ENCODE results near the gene CPNE8.

Gene CPNE8

DNA sequence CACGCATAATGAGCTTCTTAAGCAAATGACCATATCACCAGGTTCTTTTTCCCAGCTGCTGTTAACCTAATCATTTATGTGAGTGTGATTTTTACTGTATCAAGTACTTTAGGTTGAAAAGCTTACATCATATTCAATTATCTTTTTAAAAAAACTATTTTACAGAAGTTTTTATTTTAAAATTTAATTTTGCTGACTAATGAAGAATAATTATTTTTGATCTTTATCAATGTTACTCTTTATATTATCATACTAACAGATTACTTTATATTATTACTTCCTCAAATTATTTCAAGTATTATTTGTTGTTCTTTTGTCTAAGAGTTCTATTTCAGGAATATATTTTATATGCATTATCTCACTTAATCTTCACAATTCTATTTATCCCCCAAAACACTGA is 236.3 kb downstream of the CPNE8 start:
- H3K27me3 ChIP-seq: no peaks in the 10 kb centered on the region
- H3K4me3 ChIP-seq (ENCODE audit: low read depth in 1 of 2, low read length in 1 of 2): no peak overlapping the region
- no peak overlapping the region for H3K27ac ChIP-seq

DNA sequence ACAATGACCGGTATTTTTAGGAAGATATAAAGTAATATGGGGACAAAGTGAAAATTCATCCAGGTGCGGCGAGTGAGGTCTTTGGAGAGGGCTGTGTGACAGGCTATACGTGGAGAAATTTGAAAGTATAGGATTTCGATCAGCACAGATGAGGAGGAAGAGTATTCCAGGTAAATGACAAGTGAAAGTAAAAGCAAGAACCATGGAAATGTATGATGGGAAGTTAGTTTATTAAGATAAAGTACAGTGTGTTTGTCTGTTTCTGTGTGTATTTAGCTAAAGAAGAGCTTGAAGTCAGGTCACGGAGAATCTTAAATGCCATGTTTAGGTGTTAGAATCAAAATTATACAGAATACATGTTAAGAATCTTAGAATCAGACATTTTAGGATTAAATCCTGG is 239.0 kb downstream of the CPNE8 start:
- no peaks in the 10 kb centered on the region for H3K27me3 ChIP-seq
- no peak overlapping the region for H3K4me3 ChIP-seq (ENCODE audit: low read depth in 1 of 2, low read length in 1 of 2)
- TF ChIP-seq CTCF (IDR thresholded peaks at IDR 0.05): no peak
- H3K36me3 ChIP-seq: no peaks in the 10 kb centered on the region
- H3K4me1 ChIP-seq (ENCODE audit: control insufficient read depth in 1 of 2, insufficient read depth in 1 of 2, low read depth in 1 of 2, low read length in 1 of 2): no peaks in the 10 kb centered on the region
- no peaks in the 10 kb centered on the region for H3K9me3 ChIP-seq
- no peak overlapping the region for H3K27ac ChIP-seq

More for the DNA sequence above, 236.3 kb downstream of the CPNE8 start:
- H3K4me1 ChIP-seq (ENCODE audit: control insufficient read depth in 1 of 2, insufficient read depth in 1 of 2, low read depth in 1 of 2, low read length in 1 of 2): no peaks in the 10 kb centered on the region
- H3K9me3 ChIP-seq: no peaks in the 10 kb centered on the region
- no peak for TF ChIP-seq CTCF (IDR thresholded peaks at IDR 0.05)
- no peaks in the 10 kb centered on the region for H3K36me3 ChIP-seq

GRCh38 chr12:38664661-38665269 is 240.6 kb downstream of the CPNE8 start:
- no peaks in the 10 kb centered on the region for H3K27me3 ChIP-seq
- no peak overlapping the region for H3K27ac ChIP-seq
- no peaks in the 10 kb centered on the region for H3K9me3 ChIP-seq
- H3K4me3 ChIP-seq (ENCODE audit: low read depth in 1 of 2, low read length in 1 of 2): no peak overlapping the region
- no peaks in the 10 kb centered on the region for H3K4me1 ChIP-seq (ENCODE audit: control insufficient read depth in 1 of 2, insufficient read depth in 1 of 2, low read depth in 1 of 2, low read length in 1 of 2)
- TF ChIP-seq CTCF (IDR thresholded peaks at IDR 0.05): no peak
- H3K36me3 ChIP-seq: no peaks in the 10 kb centered on the region

DNA sequence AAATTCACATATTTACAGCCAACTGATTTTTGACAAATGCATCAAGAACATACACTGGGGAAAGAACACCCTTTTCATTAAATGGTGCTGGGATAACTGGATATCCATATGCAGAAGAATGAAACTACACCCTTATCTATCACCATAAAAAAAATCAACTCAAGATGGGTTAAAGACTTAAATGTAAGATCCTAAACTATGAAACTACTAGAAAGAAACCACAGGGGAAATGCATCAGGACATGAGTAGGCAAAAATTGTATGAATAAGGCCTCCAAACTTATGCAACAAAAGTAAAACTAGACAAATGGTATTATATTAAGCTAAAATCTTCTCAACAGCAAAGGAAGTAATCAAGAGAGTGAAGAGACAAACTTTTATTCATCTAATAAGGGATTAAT is 242.6 kb downstream of the CPNE8 start:
- TF ChIP-seq CTCF (IDR thresholded peaks at IDR 0.05): no peak
- Histone ChIP-seq H3K4me1 (ENCODE audit: control insufficient read depth in 1 of 2, insufficient read depth in 1 of 2, low read depth in 1 of 2, low read length in 1 of 2) (no peaks in the 10 kb centered on the region), H3K36me3 (no peaks in the 10 kb centered on the region), H3K9me3 (no peaks in the 10 kb centered on the region), H3K4me3 (ENCODE audit: low read depth in 1 of 2, low read length in 1 of 2) (no peak overlapping the region), H3K27ac (no peak overlapping the region), H3K27me3 (no peaks in the 10 kb centered on the region)

DNA sequence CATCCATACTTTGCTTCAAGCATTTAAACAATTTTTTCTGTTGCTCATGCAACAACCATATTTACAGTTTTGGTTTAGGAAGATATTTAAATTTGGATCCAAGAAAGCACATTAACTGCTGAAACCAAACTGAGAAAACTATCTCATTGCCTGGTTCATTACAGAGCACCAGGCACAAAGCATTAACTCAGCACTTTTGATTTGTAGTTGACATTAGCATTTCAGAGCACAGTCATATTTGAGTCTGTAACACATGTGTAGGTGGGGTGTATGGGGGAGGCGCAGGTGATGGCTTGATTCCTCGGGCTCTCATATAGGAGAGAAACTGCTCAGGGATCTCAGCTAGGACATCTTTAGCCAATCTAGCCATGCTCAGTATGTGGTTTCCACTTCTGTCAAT is 251.7 kb downstream of the CPNE8 start:
- no peak for TF ChIP-seq CTCF (IDR thresholded peaks at IDR 0.05)
- H3K27ac ChIP-seq: no peak overlapping the region
- no peaks in the 10 kb centered on the region for H3K9me3 ChIP-seq
- H3K36me3 ChIP-seq: no peaks in the 10 kb centered on the region
- H3K4me1 ChIP-seq (ENCODE audit: control insufficient read depth in 1 of 2, insufficient read depth in 1 of 2, low read depth in 1 of 2, low read length in 1 of 2): no peaks in the 10 kb centered on the region
- H3K27me3 ChIP-seq: no peaks in the 10 kb centered on the region
- H3K4me3 ChIP-seq (ENCODE audit: low read depth in 1 of 2, low read length in 1 of 2): no peak overlapping the region

DNA sequence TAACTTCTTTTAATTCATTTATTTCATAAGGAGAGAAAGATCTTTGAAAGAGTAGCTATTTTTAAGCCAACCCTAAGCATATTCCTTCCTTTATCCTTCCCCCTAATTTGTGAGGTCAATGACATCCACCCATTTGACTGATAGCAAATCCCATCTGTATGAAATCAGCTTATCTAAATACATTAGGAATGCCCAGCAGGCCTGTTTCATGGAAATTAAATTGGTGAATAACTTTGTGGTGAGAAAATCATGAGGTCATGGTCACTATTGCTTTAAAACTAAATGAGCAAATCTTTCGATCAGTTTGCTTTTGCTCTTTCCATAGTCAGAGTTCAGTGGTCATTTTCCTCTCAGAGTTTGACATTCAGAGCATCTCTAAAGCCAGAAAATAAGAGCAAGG is 256.6 kb downstream of the CPNE8 start:
- Histone ChIP-seq H3K27me3 (no peaks in the 10 kb centered on the region), H3K4me1 (ENCODE audit: control insufficient read depth in 1 of 2, insufficient read depth in 1 of 2, low read depth in 1 of 2, low read length in 1 of 2) (no peaks in the 10 kb centered on the region), H3K4me3 (ENCODE audit: low read depth in 1 of 2, low read length in 1 of 2) (no peak overlapping the region), H3K36me3 (no peaks in the 10 kb centered on the region), H3K27ac (no peak overlapping the region), H3K9me3 (no peaks in the 10 kb centered on the region)
- no peak for TF ChIP-seq CTCF (IDR thresholded peaks at IDR 0.05)
